Esophagus muscularis mucosa (tissue), 4 donors: ENCODE data around the gene THOC3.
"Not testable (repeated sequence)": the region's sequence is repeated elsewhere in the genome, so short reads cannot be mapped to it uniquely, and the experiment has no call there.

Source experiments
- EP300 ChIP-seq: sonication (generic); formaldehyde crosslinking; IDR thresholded peaks from one replicate; pipeline ENCODE4 v1.6.1; 2017; ENCODE audit warnings: antibody characterized with exemption
- POLR2A ChIP-seq: fragments of 450-650 bp; IDR thresholded peaks from one replicate; pipeline ENCODE4 v1.6.1; 2017; ENCODE audit warnings: antibody characterized with exemption, moderate library complexity, mild to moderate bottlenecking, low read depth
- POLR2AphosphoS5 ChIP-seq, 2 donors: sonication (generic); formaldehyde crosslinking; IDR thresholded peaks; one replicate each; pipeline ENCODE4 v1.6.1; 2017; ENCODE audit warnings: antibody characterized with exemption in 2 of 2
- TF ChIP-seq, protein P1 (sequence below), 3 experiments: fragments of 200-600 bp in 2 of 3; fragments of 450-650 bp in 1 of 3; sonication (generic) in 2 of 3; IDR thresholded peaks; one replicate each; pipeline ENCODE4 v1.5.1; 2017 to 2019; ENCODE audit warnings: antibody characterized with exemption in 3 of 3, mild to moderate bottlenecking in 2 of 3, moderate library complexity in 1 of 3

DNA sequence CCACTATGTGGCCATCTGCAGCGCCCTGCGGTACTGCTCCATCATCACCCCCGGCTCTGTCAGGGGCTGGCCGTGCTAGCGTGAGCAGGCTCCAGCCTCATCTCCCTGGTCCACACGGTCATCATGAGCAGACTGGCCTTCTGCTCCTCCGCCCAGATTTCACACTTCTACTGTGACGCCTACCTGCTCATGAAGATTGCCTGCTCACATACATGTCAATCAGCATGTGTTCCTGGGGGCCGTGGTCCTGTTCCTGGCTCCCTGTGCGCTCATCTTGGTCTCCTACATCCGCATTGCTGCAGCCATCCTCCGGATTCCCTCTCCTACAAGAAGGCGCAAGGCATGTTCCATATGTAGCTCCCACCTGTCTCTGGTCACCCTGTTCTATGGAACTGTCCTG lies 38.7 kb upstream of the THOC3 start:
- TF ChIP-seq, protein P1, sequence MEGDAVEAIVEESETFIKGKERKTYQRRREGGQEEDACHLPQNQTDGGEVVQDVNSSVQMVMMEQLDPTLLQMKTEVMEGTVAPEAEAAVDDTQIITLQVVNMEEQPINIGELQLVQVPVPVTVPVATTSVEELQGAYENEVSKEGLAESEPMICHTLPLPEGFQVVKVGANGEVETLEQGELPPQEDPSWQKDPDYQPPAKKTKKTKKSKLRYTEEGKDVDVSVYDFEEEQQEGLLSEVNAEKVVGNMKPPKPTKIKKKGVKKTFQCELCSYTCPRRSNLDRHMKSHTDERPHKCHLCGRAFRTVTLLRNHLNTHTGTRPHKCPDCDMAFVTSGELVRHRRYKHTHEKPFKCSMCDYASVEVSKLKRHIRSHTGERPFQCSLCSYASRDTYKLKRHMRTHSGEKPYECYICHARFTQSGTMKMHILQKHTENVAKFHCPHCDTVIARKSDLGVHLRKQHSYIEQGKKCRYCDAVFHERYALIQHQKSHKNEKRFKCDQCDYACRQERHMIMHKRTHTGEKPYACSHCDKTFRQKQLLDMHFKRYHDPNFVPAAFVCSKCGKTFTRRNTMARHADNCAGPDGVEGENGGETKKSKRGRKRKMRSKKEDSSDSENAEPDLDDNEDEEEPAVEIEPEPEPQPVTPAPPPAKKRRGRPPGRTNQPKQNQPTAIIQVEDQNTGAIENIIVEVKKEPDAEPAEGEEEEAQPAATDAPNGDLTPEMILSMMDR (IDR thresholded peaks at IDR 0.05), result not testable (repeated sequence)
- TF ChIP-seq POLR2AphosphoS5 (IDR thresholded peaks at IDR 0.05); POLR2A; EP300: not testable (repeated sequence)
